ENCODE data around the gene HNRNPU.

DNA sequence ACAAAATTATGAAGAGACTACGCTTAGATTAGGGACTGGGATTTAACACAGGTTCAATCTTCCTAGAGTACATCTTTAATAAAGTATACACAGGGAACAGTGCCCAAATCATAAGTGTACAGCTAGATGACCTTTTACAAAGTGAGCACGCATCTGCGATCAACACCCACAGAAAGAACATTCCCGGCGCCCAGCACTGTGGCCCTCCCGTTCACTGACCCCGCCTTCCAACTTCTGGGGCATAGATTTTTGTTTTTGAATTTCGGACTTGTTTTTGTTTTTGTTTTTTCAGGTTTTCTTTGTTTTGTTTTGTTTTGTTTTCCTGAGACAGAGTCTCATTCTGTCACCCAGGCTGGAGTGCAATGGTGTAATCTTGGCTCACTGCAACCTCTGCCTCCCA is 59.5 kb downstream of the HNRNPU start:
- TF ChIP-seq POLR2AphosphoS5 (IDR thresholded peaks at IDR 0.05): no peak
- TF ChIP-seq, protein P1, sequence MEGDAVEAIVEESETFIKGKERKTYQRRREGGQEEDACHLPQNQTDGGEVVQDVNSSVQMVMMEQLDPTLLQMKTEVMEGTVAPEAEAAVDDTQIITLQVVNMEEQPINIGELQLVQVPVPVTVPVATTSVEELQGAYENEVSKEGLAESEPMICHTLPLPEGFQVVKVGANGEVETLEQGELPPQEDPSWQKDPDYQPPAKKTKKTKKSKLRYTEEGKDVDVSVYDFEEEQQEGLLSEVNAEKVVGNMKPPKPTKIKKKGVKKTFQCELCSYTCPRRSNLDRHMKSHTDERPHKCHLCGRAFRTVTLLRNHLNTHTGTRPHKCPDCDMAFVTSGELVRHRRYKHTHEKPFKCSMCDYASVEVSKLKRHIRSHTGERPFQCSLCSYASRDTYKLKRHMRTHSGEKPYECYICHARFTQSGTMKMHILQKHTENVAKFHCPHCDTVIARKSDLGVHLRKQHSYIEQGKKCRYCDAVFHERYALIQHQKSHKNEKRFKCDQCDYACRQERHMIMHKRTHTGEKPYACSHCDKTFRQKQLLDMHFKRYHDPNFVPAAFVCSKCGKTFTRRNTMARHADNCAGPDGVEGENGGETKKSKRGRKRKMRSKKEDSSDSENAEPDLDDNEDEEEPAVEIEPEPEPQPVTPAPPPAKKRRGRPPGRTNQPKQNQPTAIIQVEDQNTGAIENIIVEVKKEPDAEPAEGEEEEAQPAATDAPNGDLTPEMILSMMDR (IDR thresholded peaks at IDR 0.05): no peak

All from breast epithelium (tissue), 3 donors.